K562 (cell line): ENCODE data around the gene TTC23L. TPM values are rescaled to one million over a fixed set of nuclear protein-coding genes. Genes with fewer than 3 reads are reported as not detected.

Experiments
- BCOR ChIP-seq: fragments of 450-650 bp; IDR thresholded peaks from 2 replicates; pipeline ENCODE4 v1.6.1; 2016
- CHD7 ChIP-seq: fragments of 200-600 bp; sonication (generic); IDR thresholded peaks from one replicate; pipeline ENCODE4 v1.6.1; 2012; ENCODE audit warnings: mild to moderate bottlenecking, low read depth, low read length, inconsistent platforms
- GABPA ChIP-seq: fragments of 200-800 bp; sonication (Bioruptor generic); conservative IDR thresholded peaks from 2 replicates; pipeline ENCODE4 v1.6.1; 2016; ENCODE audit warnings: low read depth, missing genetic modification characterization, missing compliant biosample characterization
- HDAC3 ChIP-seq: fragments of 450-650 bp; IDR thresholded peaks from 2 replicates; pipeline ENCODE4 v1.6.1; 2018; ENCODE audit warnings: borderline replicate concordance, mild to moderate bottlenecking, moderate library complexity; ENCODE audit not compliant: partially characterized antibody
- HDAC6 ChIP-seq: IDR thresholded peaks from 2 replicates; pipeline ENCODE4 v1.6.1; 2012; ENCODE audit warnings: low read depth, mild to moderate bottlenecking, control low read depth, inconsistent platforms, low read length, moderate library complexity
- LEF1 ChIP-seq: fragments of 450-650 bp; IDR thresholded peaks from 2 replicates; pipeline ENCODE4 v1.6.1; 2016; ENCODE audit warnings: mild to moderate bottlenecking
- TCFL5 ChIP-seq: fragments of 250-450 bp; sonication (Bioruptor Pico); conservative IDR thresholded peaks from 2 replicates; pipeline ENCODE4 v1.6.1; 2021; ENCODE audit warnings: mild to moderate bottlenecking, moderate library complexity, matching md5 sums
- THRA ChIP-seq: fragments of 450-650 bp; IDR thresholded peaks from 2 replicates; pipeline ENCODE4 v1.6.1; 2017; ENCODE audit warnings: mild to moderate bottlenecking, moderate library complexity
- TRIM28 ChIP-seq: fragments of 450-650 bp; IDR thresholded peaks from 2 replicates; pipeline ENCODE4 v1.6.1; 2017
- ZBED1 ChIP-seq: IDR thresholded peaks from 2 replicates; pipeline ENCODE4 v1.6.1; 2014
- ZBTB1 ChIP-seq: sonication (generic); formaldehyde crosslinking; IDR thresholded peaks from 2 replicates; pipeline ENCODE4 v1.8.1; 2023; ENCODE audit warnings: missing genetic modification reagents, low read depth, mild to moderate bottlenecking, borderline replicate concordance
- ZNF583 ChIP-seq: fragments of 250-450 bp; sonication (Bioruptor Pico); IDR thresholded peaks from 2 replicates; pipeline ENCODE4 v1.4.0; 2020
- ZNF717 ChIP-seq: fragments of 250-450 bp; sonication (Bioruptor Pico); IDR thresholded peaks from 2 replicates; pipeline ENCODE4 v1.5.0; 2021
- polyA plus RNA-seq, 8 experiments: library from polyadenylated mRNA; depleted of rRNA in 4 of 8; stranded (reverse) in 5 of 8; unstranded in 3 of 8; fragments of >200 nt; fragmentation: Nextera tagmentation in 2 of 8; fragmentation: Illumina TruSeq in 1 of 8; extraction: Ambion mirVana in 2 of 8; extraction: Trizol in 1 of 8; gene quantifications; 2 replicates each; pipeline versions ENCODE4 v1.2.1 to v1.2.3, GENCODE V29; 2011 to 2014; ENCODE audit warnings: inconsistent platforms in 1 of 8, missing spikeins in 1 of 8
- total RNA-seq, 7 experiments: library from RNA; depleted of rRNA in 6 of 7; stranded (reverse); fragments of >200 nt in 6 of 7; fragmentation: Illumina TruSeq in 2 of 7; extraction: Trizol in 2 of 7; gene quantifications; 2 replicates each; pipeline versions ENCODE4 v1.2.1 to v1.2.3, GENCODE V29; 2011 to 2021; ENCODE audit warnings: low replicate concordance in 1 of 7
- TF ChIP-seq, protein P1 (sequence below): sonication (generic); formaldehyde crosslinking; IDR thresholded peaks from 2 replicates; pipeline ENCODE4 v1.9.0; 2022; ENCODE audit warnings: mild to moderate bottlenecking, missing genetic modification reagents
- TF ChIP-seq, protein P2 (sequence below): sonication (generic); formaldehyde crosslinking; IDR thresholded peaks from 2 replicates; pipeline ENCODE4 v1.8.1; 2023; ENCODE audit warnings: mild to moderate bottlenecking, missing genetic modification reagents, moderate library complexity

TTC23L gene
- total and polyA plus RNA-seq, 9 of the 15 experiments (the other 6 are each of a cell fraction or from before 2014, with no cell fraction given) = 0.03 to 0.32 (median 0.14) TPM; not detected in 2

- TF ChIP-seq LEF1 = no peak; the same call in 1 of the 2 replicates
- TF ChIP-seq ZNF583 = no peak
- TF ChIP-seq ZNF717 (CRISPR knock-in tag) = 0 out of 2 replicates have a peak, but pooled peaks have one; percentile 25
- TF ChIP-seq, protein P1, sequence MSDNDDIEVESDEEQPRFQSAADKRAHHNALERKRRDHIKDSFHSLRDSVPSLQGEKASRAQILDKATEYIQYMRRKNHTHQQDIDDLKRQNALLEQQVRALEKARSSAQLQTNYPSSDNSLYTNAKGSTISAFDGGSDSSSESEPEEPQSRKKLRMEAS = peak; percentile 91
- TF ChIP-seq TCFL5 (CRISPR knock-in tag) = no peak
- peak; percentile 54 for TF ChIP-seq BCOR
- 0 out of 2 replicates have a peak, but pooled peaks have one; percentile 6 for TF ChIP-seq TRIM28
- no peak for TF ChIP-seq ZBED1
- TF ChIP-seq CHD7 = no peak
- no peak for TF ChIP-seq HDAC6
- no peak for TF ChIP-seq HDAC3
- TF ChIP-seq ZBTB1 (CRISPR knock-in tag) = peak; percentile 94; the same call in 1 of the 2 replicates
- peak; percentile 99 for TF ChIP-seq GABPA
- TF ChIP-seq THRA = no peak
- TF ChIP-seq, protein P2, sequence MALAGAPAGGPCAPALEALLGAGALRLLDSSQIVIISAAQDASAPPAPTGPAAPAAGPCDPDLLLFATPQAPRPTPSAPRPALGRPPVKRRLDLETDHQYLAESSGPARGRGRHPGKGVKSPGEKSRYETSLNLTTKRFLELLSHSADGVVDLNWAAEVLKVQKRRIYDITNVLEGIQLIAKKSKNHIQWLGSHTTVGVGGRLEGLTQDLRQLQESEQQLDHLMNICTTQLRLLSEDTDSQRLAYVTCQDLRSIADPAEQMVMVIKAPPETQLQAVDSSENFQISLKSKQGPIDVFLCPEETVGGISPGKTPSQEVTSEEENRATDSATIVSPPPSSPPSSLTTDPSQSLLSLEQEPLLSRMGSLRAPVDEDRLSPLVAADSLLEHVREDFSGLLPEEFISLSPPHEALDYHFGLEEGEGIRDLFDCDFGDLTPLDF = 0 out of 2 replicates have a peak, but pooled peaks have one; percentile 39
Observed at GRCh38 chr5:34915139-34915855, 76.3 kb downstream of the TTC23L start, which contains the start of the genes BRIX1 and RAD1 (continued).
